Liver (tissue), 3 donors: Measurements from ENCODE around the gene FHDC1.

Experiments used
- CTCF ChIP-seq: fragments of 150-350 bp; IDR thresholded peaks from 2 replicates; pipeline ENCODE4 v1.5.1; 2017; ENCODE audit warnings: improper control_type of control experiment, low read depth, low read length; ENCODE audit not compliant: missing input control
- RAD21 ChIP-seq, 2 donors: IDR thresholded peaks; 2 replicates each; pipeline ENCODE4 v1.6.1; 2016; ENCODE audit warnings: antibody characterized with exemption in 2 of 2, mild to moderate bottlenecking in 2 of 2
- donor health status: healthy.
- donor health status: healthy.

DNA sequence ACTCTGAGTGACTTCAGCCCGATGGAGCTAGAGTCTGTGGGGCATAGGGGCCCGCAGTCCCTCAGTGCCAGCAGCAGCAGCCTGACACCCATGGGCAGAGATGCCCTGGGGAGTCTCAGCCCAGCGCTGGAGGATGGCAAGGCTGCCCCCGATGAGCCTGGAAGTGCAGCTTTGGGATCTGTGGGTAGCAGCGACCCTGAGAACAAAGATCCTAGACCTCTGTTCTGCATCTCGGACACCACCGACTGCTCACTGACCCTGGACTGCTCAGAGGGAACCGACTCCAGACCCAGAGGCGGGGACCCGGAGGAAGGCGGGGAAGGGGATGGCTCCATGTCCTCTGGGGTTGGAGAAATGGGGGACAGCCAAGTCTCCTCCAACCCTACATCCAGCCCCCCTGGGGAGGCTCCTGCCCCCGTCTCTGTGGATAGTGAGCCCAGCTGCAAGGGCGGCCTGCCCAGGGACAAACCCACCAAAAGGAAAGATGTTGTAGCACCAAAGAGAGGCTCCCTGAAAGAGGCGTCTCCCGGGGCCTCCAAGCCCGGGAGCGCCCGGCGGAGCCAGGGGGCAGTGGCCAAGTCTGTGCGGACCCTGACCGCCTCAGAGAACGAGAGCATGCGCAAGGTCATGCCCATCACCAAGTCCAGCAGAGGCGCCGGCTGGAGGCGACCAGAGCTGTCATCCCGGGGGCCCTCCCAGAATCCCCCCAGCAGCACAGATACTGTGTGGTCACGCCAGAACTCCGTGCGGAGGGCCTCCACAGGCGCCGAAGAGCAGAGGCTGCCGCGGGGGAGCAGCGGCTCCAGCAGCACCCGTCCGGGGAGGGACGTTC is 39.5 kb downstream of the FHDC1 start:
- TF ChIP-seq RAD21 (IDR thresholded peaks at IDR 0.05) (no peak), CTCF (no peak)
